ENCODE data around the gene BBS1. TPM values are rescaled to one million over a fixed set of nuclear protein-coding genes. Genes with fewer than 3 reads are reported as not detected.

The BBS1 gene
- polyA plus RNA-seq, 3 donors: 1.3 to 8.5 (median 3.5) TPM

- Mint-ChIP-seq H3K36me3 (peaks cover 42 to 64% of the 10 kb centered on the region in 2 donors), H3K27ac (no peak overlapping the region), H3K27me3 (ENCODE audit: low read depth in 3 of 3) (peaks cover 0 to 3% (median 0%) of the 10 kb centered on the region in 3 donors), H3K9me3 (no peaks in the 10 kb centered on the region), H3K4me1 (peaks cover 8% of the 10 kb centered on the region), H3K4me3 (no peak overlapping the region)
- Histone ChIP-seq H3K4me1 (ENCODE audit: control insufficient read depth in 1 of 2, insufficient read depth in 2 of 2, low read length in 2 of 2) (peaks cover 2 to 3% of the 10 kb centered on the region in 2 donors), H2AFZ (ENCODE audit: insufficient read depth, low read depth, low read length, poor library complexity, severe bottlenecking) (no peak overlapping the region), H3K27me3 (ENCODE audit: control insufficient read depth in 2 of 2, insufficient read depth in 2 of 2, low read length in 2 of 2) (no peaks in the 10 kb centered on the region), H3K4me3 (replicated peaks in 1 of 3; ENCODE audit: low read depth in 2 of 3, low read length in 3 of 3) (no peak overlapping the region), H3K36me3 (replicated peaks in 1 of 2; ENCODE audit: control insufficient read depth in 1 of 2, insufficient read depth in 2 of 2, low read length in 2 of 2) (peaks cover 9 to 49% of the 10 kb centered on the region in 2 donors), H4K20me1 (ENCODE audit: insufficient read depth, low read length) (peaks cover 19% of the 10 kb centered on the region), H3K9ac (ENCODE audit: insufficient read depth, low read length, poor library complexity, severe bottlenecking) (no peak overlapping the region), H3K79me2 (ENCODE audit: insufficient read depth, low read length) (no peaks in the 10 kb centered on the region), H3K27ac (ENCODE audit: low read depth in 1 of 2, low read length in 2 of 2) (no peak overlapping the region), H3K9me3 (replicated peaks in 1 of 2; ENCODE audit: control insufficient read depth in 1 of 2, insufficient read depth in 1 of 2, low read length in 2 of 2) (no peaks in the 10 kb centered on the region), H3K4me2 (replicated peaks; ENCODE audit: extremely low read depth, low read length, poor library complexity, severe bottlenecking) (no peak overlapping the region)
- no peak for DNase-seq
- no peak for TF ChIP-seq CTCF (IDR thresholded peaks at IDR 0.05)
- 93% methylated on average over 4 of the region's 11 CpGs for WGBS (ENCODE audit: insufficient coverage)
- intact Hi-C loops (cut with micrococcal nuclease): no loop called here
These were observed 37.3 kb upstream of the BBS1 start for GRCh38 chr11:66473167-66473566.

- peaks cover 9 to 49% of the 10 kb centered on the region in 2 donors for H3K36me3 ChIP-seq (replicated peaks in 1 of 2; ENCODE audit: control insufficient read depth in 1 of 2, insufficient read depth in 2 of 2, low read length in 2 of 2)
- H3K4me1 ChIP-seq (ENCODE audit: control insufficient read depth in 1 of 2, insufficient read depth in 2 of 2, low read length in 2 of 2): peaks cover under 1 to 2% of the 10 kb centered on the region in 2 donors
- H3K4me3 ChIP-seq (replicated peaks in 1 of 3; ENCODE audit: low read depth in 2 of 3, low read length in 3 of 3): no peak overlapping the region
- intact Hi-C loops (cut with micrococcal nuclease): no loop called here
- 95% methylated on average over 18 of the region's 20 CpGs for WGBS (ENCODE audit: insufficient coverage)
- peaks cover 18% of the 10 kb centered on the region for H4K20me1 ChIP-seq (ENCODE audit: insufficient read depth, low read length)
- H3K79me2 ChIP-seq (ENCODE audit: insufficient read depth, low read length): peaks cover under 1% of the 10 kb centered on the region
- H3K9ac ChIP-seq (ENCODE audit: insufficient read depth, low read length, poor library complexity, severe bottlenecking): no peak overlapping the region
- no peaks in the 10 kb centered on the region for H3K9me3 ChIP-seq (replicated peaks in 1 of 2; ENCODE audit: control insufficient read depth in 1 of 2, insufficient read depth in 1 of 2, low read length in 2 of 2)
- TF ChIP-seq CTCF (IDR thresholded peaks at IDR 0.05): no peak
- H3K27me3 ChIP-seq (ENCODE audit: control insufficient read depth in 2 of 2, insufficient read depth in 2 of 2, low read length in 2 of 2): no peaks in the 10 kb centered on the region
- Mint-ChIP-seq H3K27ac (no peak overlapping the region), H3K36me3 (peaks cover 41 to 58% of the 10 kb centered on the region in 2 donors), H3K4me3 (no peak overlapping the region), H3K9me3 (no peaks in the 10 kb centered on the region), H3K27me3 (ENCODE audit: low read depth in 3 of 3) (peaks cover 0 to 3% (median 0%) of the 10 kb centered on the region in 3 donors), H3K4me1 (peaks cover 7% of the 10 kb centered on the region)
- no peak overlapping the region for H3K4me2 ChIP-seq (replicated peaks; ENCODE audit: extremely low read depth, low read length, poor library complexity, severe bottlenecking)
- DNase-seq: no peak
- no peak overlapping the region for H2AFZ ChIP-seq (ENCODE audit: insufficient read depth, low read depth, low read length, poor library complexity, severe bottlenecking)
- no peak overlapping the region for H3K27ac ChIP-seq (ENCODE audit: low read depth in 1 of 2, low read length in 2 of 2)
These were observed 36.6 kb upstream of the BBS1 start for GRCh38 chr11:66473608-66474515.
